Measurements from ENCODE around the gene AFM.
"Not testable (repeated sequence)": the region's sequence is repeated elsewhere in the genome, so short reads cannot be mapped to it uniquely, and the experiment has no call there.

AFM gene

GRCh38 chr4:73544620-73545019 lies 63.1 kb downstream of the AFM start:
- Histone ChIP-seq H3K27me3 (ENCODE audit: insufficient read depth, low read depth, severe bottlenecking) (no peaks in the 10 kb centered on the region), H3K9me3 (ENCODE audit: severe bottlenecking) (no peaks in the 10 kb centered on the region), H3K27ac (no peak overlapping the region), H3K4me3 (ENCODE audit: low read depth, low read length) (no peak overlapping the region), H3K36me3 (no peaks in the 10 kb centered on the region)
- TF ChIP-seq CTCF (IDR thresholded peaks at IDR 0.05; ENCODE audit: low read depth, low read length): no peak
- no peak for DNase-seq

- H3K27ac ChIP-seq; H3K36me3 ChIP-seq; DNase-seq; H3K27me3 ChIP-seq (ENCODE audit: insufficient read depth, low read depth, severe bottlenecking); H3K9me3 ChIP-seq (ENCODE audit: severe bottlenecking); H3K4me3 ChIP-seq (ENCODE audit: low read depth, low read length): not testable (repeated sequence)
Measured at GRCh38 chr4:73550865-73551264, 69.3 kb downstream of the AFM start.
